DMS 273 (cell line): ENCODE measurements around the gene SNX18.

ENCODE experiments used
- DNase-seq: peaks from one replicate; lab custom pipeline; 2025; ENCODE audit not compliant: unreplicated experiment; lab: John Stamatoyannopoulos, UW

SNX18 gene

GRCh38 chr5:54577937-54578653 is 60.5 kb downstream of the SNX18 start:
- DNase-seq, result no peak

GRCh38 chr5:54579591-54580295 is 62.2 kb downstream of the SNX18 start:
- no peak for DNase-seq

- no peak for DNase-seq
Observed at GRCh38 chr5:54580997-54581811, 63.6 kb downstream of the SNX18 start.

- DNase-seq, result no peak
Observed at GRCh38 chr5:54581831-54582548, 64.4 kb downstream of the SNX18 start.

GRCh38 chr5:54586336-54586735 is 68.8 kb downstream of the SNX18 start:
- no peak for DNase-seq

GRCh38 chr5:54589786-54590185 is 72.2 kb downstream of the SNX18 start:
- DNase-seq, result no peak

GRCh38 chr5:54590824-54591223 is 73.3 kb downstream of the SNX18 start:
- DNase-seq, result no peak

- DNase-seq, result no peak
Observed at GRCh38 chr5:54593779-54594178, 76.2 kb downstream of the SNX18 start.

GRCh38 chr5:54594181-54594580 is 76.6 kb downstream of the SNX18 start:
- no peak for DNase-seq

- DNase-seq, result no peak
Observed at GRCh38 chr5:54595721-54596120, 78.2 kb downstream of the SNX18 start.
